ENCODE measurements around the gene EFHD2. TPM values are rescaled to one million over a fixed set of nuclear protein-coding genes. Genes with fewer than 3 reads are reported as not detected.
"Not testable (repeated sequence)": the region's sequence is repeated elsewhere in the genome, so short reads cannot be mapped to it uniquely, and the experiment has no call there.

EFHD2 gene
- total RNA-seq, 2 experiments from 2014 or later: 49.4 TPM

- Mint-ChIP-seq H3K4me1 (no peaks in the 10 kb centered on the region), H3K9me3 (no peaks in the 10 kb centered on the region), H3K4me3 (no peak overlapping the region), H3K36me3 (no peaks in the 10 kb centered on the region), H3K27me3 (peaks cover 2% of the 10 kb centered on the region), H3K27ac (no peak overlapping the region)
- ATAC-seq (ENCODE audit: low read depth): no peak
- DNase-seq: no peak
- POLR2A ChIA-PET: no interaction called here
These were observed 56.0 kb downstream of the EFHD2 start for GRCh38 chr1:15465674-15466073.

- not testable (repeated sequence) for DNase-seq; H3K27me3 Mint-ChIP-seq; H3K27ac Mint-ChIP-seq; H3K9me3 Mint-ChIP-seq; H3K4me1 Mint-ChIP-seq; H3K36me3 Mint-ChIP-seq; ATAC-seq (ENCODE audit: low read depth); H3K4me3 Mint-ChIP-seq
- POLR2A ChIA-PET: interaction anchor here (0.7 kb wide), 1 partner anchor 1386 kb away, joined by 5 read pairs; no protein-coding TSS in a partner anchor
These were observed 57.4 kb downstream of the EFHD2 start for GRCh38 chr1:15466955-15467625.

GRCh38 chr1:15468145-15468544 is 58.5 kb downstream of the EFHD2 start:
- no peaks in the 10 kb centered on the region for H3K4me1 Mint-ChIP-seq
- H3K27ac Mint-ChIP-seq: no peak overlapping the region
- ATAC-seq (ENCODE audit: low read depth): no peak
- H3K27me3 Mint-ChIP-seq: peaks cover 2% of the 10 kb centered on the region
- no peak for DNase-seq
- H3K9me3 Mint-ChIP-seq: no peaks in the 10 kb centered on the region
- POLR2A ChIA-PET: interaction anchor here (0.7 kb wide), 1 partner anchor 1387 kb away, joined by 5 read pairs; no protein-coding TSS in a partner anchor
- H3K4me3 Mint-ChIP-seq: no peak overlapping the region
- no peaks in the 10 kb centered on the region for H3K36me3 Mint-ChIP-seq

GRCh38 chr1:15469361-15469760 is 59.7 kb downstream of the EFHD2 start:
- POLR2A ChIA-PET: no interaction called here
- Mint-ChIP-seq H3K27ac (no peak overlapping the region), H3K36me3 (no peaks in the 10 kb centered on the region), H3K4me1 (no peaks in the 10 kb centered on the region), H3K27me3 (peaks cover 2% of the 10 kb centered on the region), H3K9me3 (no peaks in the 10 kb centered on the region), H3K4me3 (no peak overlapping the region)
- ATAC-seq (ENCODE audit: low read depth): no peak
- no peak for DNase-seq

GRCh38 chr1:15469821-15470448 is 60.2 kb downstream of the EFHD2 start:
- ATAC-seq (ENCODE audit: low read depth); H3K9me3 Mint-ChIP-seq; DNase-seq; H3K27me3 Mint-ChIP-seq; H3K4me1 Mint-ChIP-seq; POLR2A ChIA-PET; H3K4me3 Mint-ChIP-seq; H3K27ac Mint-ChIP-seq; H3K36me3 Mint-ChIP-seq: not testable (repeated sequence)

- H3K4me3 Mint-ChIP-seq; H3K4me1 Mint-ChIP-seq; POLR2A ChIA-PET; H3K9me3 Mint-ChIP-seq; H3K27me3 Mint-ChIP-seq; H3K36me3 Mint-ChIP-seq; H3K27ac Mint-ChIP-seq; ATAC-seq (ENCODE audit: low read depth); DNase-seq: not testable (repeated sequence)
These were observed 61.4 kb downstream of the EFHD2 start for GRCh38 chr1:15471067-15471466.

GRCh38 chr1:15471723-15472122 is 62.0 kb downstream of the EFHD2 start:
- H3K9me3 Mint-ChIP-seq; H3K27me3 Mint-ChIP-seq; H3K36me3 Mint-ChIP-seq; ATAC-seq (ENCODE audit: low read depth); DNase-seq; H3K27ac Mint-ChIP-seq; POLR2A ChIA-PET; H3K4me1 Mint-ChIP-seq; H3K4me3 Mint-ChIP-seq: not testable (repeated sequence)

GRCh38 chr1:15472587-15472986 is 62.9 kb downstream of the EFHD2 start:
- Mint-ChIP-seq H3K27ac (no peak overlapping the region), H3K27me3 (peaks cover 2% of the 10 kb centered on the region), H3K4me1 (no peaks in the 10 kb centered on the region), H3K9me3 (no peaks in the 10 kb centered on the region), H3K36me3 (no peaks in the 10 kb centered on the region), H3K4me3 (no peak overlapping the region)
- POLR2A ChIA-PET: no interaction called here
- DNase-seq (no peak), ATAC-seq (ENCODE audit: low read depth) (no peak)

- Mint-ChIP-seq H3K4me1 (no peaks in the 10 kb centered on the region), H3K27me3 (no peaks in the 10 kb centered on the region), H3K4me3 (no peak within 1 kb of the TSS), H3K9me3 (no peaks in the 10 kb centered on the region), H3K36me3 (no peaks in the 10 kb centered on the region), H3K27ac (no peak within 1 kb of the TSS)
- no peak for DNase-seq
- ATAC-seq (ENCODE audit: low read depth): no peak
- POLR2A ChIA-PET: no interaction called here
These were observed 66.1 kb downstream of the EFHD2 start, which contains the start of gene CELA2B for GRCh38 chr1:15475752-15476314. Gene CELA2B (plus strand): TSS chr1:15476104. CDS start chr1:15476126, 22 bp downstream.

GRCh38 chr1:15476927-15477326 is 67.2 kb downstream of the EFHD2 start:
- H3K9me3 Mint-ChIP-seq: no peaks in the 10 kb centered on the region
- no peaks in the 10 kb centered on the region for H3K4me1 Mint-ChIP-seq
- no peak overlapping the region for H3K27ac Mint-ChIP-seq
- no peak overlapping the region for H3K4me3 Mint-ChIP-seq
- H3K27me3 Mint-ChIP-seq: no peaks in the 10 kb centered on the region
- no peaks in the 10 kb centered on the region for H3K36me3 Mint-ChIP-seq
- POLR2A ChIA-PET: no interaction called here
- ATAC-seq (ENCODE audit: low read depth): no peak
- DNase-seq: no peak

- no peaks in the 10 kb centered on the region for H3K27me3 Mint-ChIP-seq
- H3K4me1 Mint-ChIP-seq: no peaks in the 10 kb centered on the region
- no peaks in the 10 kb centered on the region for H3K36me3 Mint-ChIP-seq
- no peak overlapping the region for H3K27ac Mint-ChIP-seq
- no peak overlapping the region for H3K4me3 Mint-ChIP-seq
- DNase-seq (no peak), ATAC-seq (ENCODE audit: low read depth) (no peak)
- no peaks in the 10 kb centered on the region for H3K9me3 Mint-ChIP-seq
- POLR2A ChIA-PET: no interaction called here
These were observed 68.0 kb downstream of the EFHD2 start for GRCh38 chr1:15477646-15478212.

All from activated naive CD8-positive, alpha-beta T cell treated with anti-CD3 and anti-CD28 coated beads, Interleukin-2, amount 10 ng/mL, durations not matched to agents 7 days and 5 days (primary cell).